Activated CD8-positive, alpha-beta T cell treated with anti-CD3 and anti-CD28 coated beads for 36 hours (primary cell): Measurements from ENCODE around the gene RAE1. TPM values are rescaled to one million over a fixed set of nuclear protein-coding genes. Genes with fewer than 3 reads are reported as not detected.

ENCODE experiments used
- ATAC-seq: fragments of 200-7000 bp; cut with Tn5 transposase; one replicate; pipeline ENCODE4 v1.10.0; 2021; ENCODE audit warnings: mild to moderate bottlenecking, moderate library complexity
- CTCF ChIA-PET: fragments of 350-600 bp; sonication (Branson Sonifier 250); formaldehyde crosslinking; loops from one replicate; lab custom pipeline; 2021; ENCODE audit warnings: antibody characterized with exemption; lab: Charles Lee
- POLR2A ChIA-PET: fragments of 350-600 bp; sonication (Branson Sonifier 250); formaldehyde crosslinking; loops from one replicate; lab custom pipeline; 2021; ENCODE audit warnings: antibody characterized with exemption; lab: Charles Lee
- DNase-seq: peaks from one replicate; pipeline ENCODE4 v3.0.0-alpha.2; 2020
- H3K27ac Mint-ChIP-seq: one replicate; pipeline ENCODE4 v1.8.0; 2021; ENCODE audit warnings: mild to moderate bottlenecking, mixed read lengths
- H3K27me3 Mint-ChIP-seq: one replicate; pipeline ENCODE4 v1.8.0; 2021; ENCODE audit warnings: mixed read lengths
- H3K36me3 Mint-ChIP-seq: one replicate; pipeline ENCODE4 v1.8.0; 2021; ENCODE audit warnings: low read depth, mixed read lengths
- H3K4me1 Mint-ChIP-seq: one replicate; pipeline ENCODE4 v1.8.0; 2021; ENCODE audit warnings: low read depth, mixed read lengths
- H3K4me3 Mint-ChIP-seq: one replicate; pipeline ENCODE4 v1.8.0; 2021; ENCODE audit warnings: mild to moderate bottlenecking, moderate library complexity, mixed read lengths
- H3K9me3 Mint-ChIP-seq: one replicate; pipeline ENCODE4 v1.8.0; 2021; ENCODE audit warnings: mixed read lengths
- intact Hi-C: fragments of 100-400 bp; cut with micrococcal nuclease; formaldehyde crosslinking; loops from one replicate; pipeline ENCODE4 v1.10.0; 2022
- total RNA-seq, 2 experiments: library from RNA; stranded (reverse); gene quantifications; one replicate each; pipeline ENCODE4 v1.2.3, GENCODE V29; 2021
- TF ChIP-seq, protein P1 (sequence below): fragments of 200-600 bp; IDR thresholded peaks from one replicate; pipeline ENCODE4 v1.8.0; 2022; ENCODE audit warnings: antibody characterized with exemption, mild to moderate bottlenecking

The RAE1 gene
- total RNA-seq, 2 experiments from 2014 or later = 41.1 to 42.9 TPM

GRCh38 chr20:57404419-57405072, 53.5 kb downstream of the RAE1 start:
- intact Hi-C loops = no loop called here
- H3K4me1 Mint-ChIP-seq = peaks cover 43% of the 10 kb centered on the region
- TF ChIP-seq, protein P1, sequence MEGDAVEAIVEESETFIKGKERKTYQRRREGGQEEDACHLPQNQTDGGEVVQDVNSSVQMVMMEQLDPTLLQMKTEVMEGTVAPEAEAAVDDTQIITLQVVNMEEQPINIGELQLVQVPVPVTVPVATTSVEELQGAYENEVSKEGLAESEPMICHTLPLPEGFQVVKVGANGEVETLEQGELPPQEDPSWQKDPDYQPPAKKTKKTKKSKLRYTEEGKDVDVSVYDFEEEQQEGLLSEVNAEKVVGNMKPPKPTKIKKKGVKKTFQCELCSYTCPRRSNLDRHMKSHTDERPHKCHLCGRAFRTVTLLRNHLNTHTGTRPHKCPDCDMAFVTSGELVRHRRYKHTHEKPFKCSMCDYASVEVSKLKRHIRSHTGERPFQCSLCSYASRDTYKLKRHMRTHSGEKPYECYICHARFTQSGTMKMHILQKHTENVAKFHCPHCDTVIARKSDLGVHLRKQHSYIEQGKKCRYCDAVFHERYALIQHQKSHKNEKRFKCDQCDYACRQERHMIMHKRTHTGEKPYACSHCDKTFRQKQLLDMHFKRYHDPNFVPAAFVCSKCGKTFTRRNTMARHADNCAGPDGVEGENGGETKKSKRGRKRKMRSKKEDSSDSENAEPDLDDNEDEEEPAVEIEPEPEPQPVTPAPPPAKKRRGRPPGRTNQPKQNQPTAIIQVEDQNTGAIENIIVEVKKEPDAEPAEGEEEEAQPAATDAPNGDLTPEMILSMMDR = no peak
- ATAC-seq (no peak), DNase-seq (no peak)
- H3K36me3 Mint-ChIP-seq = peaks cover 65% of the 10 kb centered on the region
- CTCF ChIA-PET = interaction anchor here (2.4 kb wide), 1 partner anchor 23 kb away, joined by 11 read pairs; no protein-coding TSS in a partner anchor
- H3K27me3 Mint-ChIP-seq = no peaks in the 10 kb centered on the region
- no peak overlapping the region for H3K4me3 Mint-ChIP-seq
- peak overlapping the region; percentile 57 for H3K27ac Mint-ChIP-seq
- POLR2A ChIA-PET = interaction anchor here (0.9 to 3.5 kb wide), 4 partner anchors 9 to 30 kb away, joined by 3 to 14 read pairs (median 12); no protein-coding TSS in a partner anchor
- no peaks in the 10 kb centered on the region for H3K9me3 Mint-ChIP-seq

DNA sequence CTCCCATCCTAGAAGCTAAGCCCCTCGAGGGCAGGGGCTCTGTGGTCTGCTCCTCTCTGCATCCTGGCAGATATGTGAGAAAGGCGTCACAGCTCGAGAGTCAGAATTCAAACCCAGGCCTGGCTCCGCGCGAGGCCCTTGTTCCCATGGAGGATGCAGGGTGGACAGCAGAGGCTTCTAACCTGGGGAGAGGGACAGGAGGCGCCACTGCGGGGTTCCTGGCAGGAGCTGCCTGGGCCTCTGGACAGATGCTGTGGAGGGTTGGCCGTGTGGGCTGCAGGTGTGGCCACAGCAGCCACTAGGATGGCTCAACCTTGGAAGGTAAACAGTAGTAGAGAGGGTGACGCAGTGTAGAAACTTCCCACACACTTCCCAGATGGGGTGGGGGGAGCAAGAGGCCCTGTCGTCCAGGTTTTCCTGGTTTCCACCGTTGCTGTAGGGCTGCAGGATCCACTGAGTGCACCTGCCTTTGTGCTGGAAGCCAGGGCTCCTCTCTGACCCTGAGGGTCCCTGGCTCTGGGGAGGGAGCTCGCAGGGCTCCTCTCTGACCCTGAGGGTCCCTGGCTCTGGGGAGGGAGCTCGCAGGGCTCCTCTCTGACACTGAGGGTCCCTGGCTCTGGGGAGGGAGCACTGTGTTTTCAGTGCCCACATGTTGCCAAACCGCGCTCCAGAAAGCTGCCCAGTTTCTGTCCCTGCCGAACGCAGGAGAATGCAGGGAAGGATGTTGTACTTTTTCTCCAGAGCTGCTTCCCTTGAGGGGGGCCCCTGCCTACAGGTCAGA, 54.4 kb downstream of the RAE1 start:
- CTCF ChIA-PET = no interaction called here
- POLR2A ChIA-PET = interaction anchor here (0.9 to 3.5 kb wide), 4 partner anchors 13 to 68 kb away, joined by 3 to 14 read pairs (median 4); no protein-coding TSS in a partner anchor

DNA sequence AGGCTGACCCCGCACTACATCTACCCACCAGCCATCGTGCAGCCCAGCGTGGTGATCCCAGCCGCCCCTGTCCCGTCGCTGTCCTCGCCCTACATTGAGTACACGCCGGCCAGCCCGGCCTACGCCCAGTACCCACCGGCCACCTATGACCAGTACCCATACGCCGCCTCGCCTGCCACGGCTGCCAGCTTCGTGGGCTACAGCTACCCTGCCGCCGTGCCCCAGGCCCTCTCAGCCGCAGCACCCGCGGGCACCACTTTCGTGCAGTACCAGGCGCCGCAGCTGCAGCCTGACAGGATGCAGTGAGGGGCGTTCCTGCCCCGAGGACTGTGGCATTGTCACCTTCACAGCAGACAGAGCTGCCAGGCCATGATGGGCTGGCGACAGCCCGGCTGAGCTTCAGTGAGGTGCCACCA, 56.5 kb downstream of the RAE1 start:
- ChIA-PET POLR2A (interaction anchor here (0.9 to 4.2 kb wide), 7 partner anchors 8 to 19 kb away, joined by 3 to 24 read pairs (median 5); no protein-coding TSS in a partner anchor), CTCF (no interaction called here)
- intact Hi-C loops = no loop called here
- ATAC-seq (no peak), DNase-seq (no peak)
- Mint-ChIP-seq H3K36me3 (peaks cover 37% of the 10 kb centered on the region), H3K4me1 (peaks cover 23% of the 10 kb centered on the region), H3K9me3 (no peaks in the 10 kb centered on the region), H3K27me3 (no peaks in the 10 kb centered on the region), H3K27ac (no peak overlapping the region), H3K4me3 (no peak overlapping the region)
- TF ChIP-seq, protein P1 = no peak

More for the DNA sequence above, 54.4 kb downstream of the RAE1 start:
- H3K4me1 Mint-ChIP-seq = peaks cover 34% of the 10 kb centered on the region
- H3K27me3 Mint-ChIP-seq = no peaks in the 10 kb centered on the region
- H3K9me3 Mint-ChIP-seq = no peaks in the 10 kb centered on the region
- no peak overlapping the region for H3K4me3 Mint-ChIP-seq
- ATAC-seq = no peak
- no peak for DNase-seq
- H3K36me3 Mint-ChIP-seq = peaks cover 58% of the 10 kb centered on the region
- intact Hi-C loops = no loop called here
- H3K27ac Mint-ChIP-seq = no peak overlapping the region
- TF ChIP-seq, protein P1 = no peak

- peaks cover 17% of the 10 kb centered on the region for H3K4me1 Mint-ChIP-seq
- peaks cover 31% of the 10 kb centered on the region for H3K36me3 Mint-ChIP-seq
- no peak for ATAC-seq
- H3K4me3 Mint-ChIP-seq = no peak overlapping the region
- no peaks in the 10 kb centered on the region for H3K27me3 Mint-ChIP-seq
- TF ChIP-seq, protein P1 = no peak
- no peaks in the 10 kb centered on the region for H3K9me3 Mint-ChIP-seq
- POLR2A ChIA-PET = interaction anchor here (0.9 to 4.2 kb wide), 5 partner anchors 9 to 19 kb away, joined by 3 to 24 read pairs (median 5); no protein-coding TSS in a partner anchor
- intact Hi-C loops = no loop called here
- H3K27ac Mint-ChIP-seq = no peak overlapping the region
- DNase-seq = no peak
- CTCF ChIA-PET = no interaction called here
Observed at GRCh38 chr20:57408131-57408530, 57.1 kb downstream of the RAE1 start.
